T-helper 22 cell (primary cell): ENCODE measurements around the gene PNKD.
A peak's percentile ranks its signal among the peaks of the same experiment; 100 is the strongest.
"Not testable (repeated sequence)": the region's sequence is repeated elsewhere in the genome, so short reads cannot be mapped to it uniquely, and the experiment has no call there.

Experiments
- DNase-seq: peaks from one replicate; pipeline ENCODE4 v3.0.0-alpha.2; 2020; ENCODE audit warnings: low read depth

PNKD gene

DNA sequence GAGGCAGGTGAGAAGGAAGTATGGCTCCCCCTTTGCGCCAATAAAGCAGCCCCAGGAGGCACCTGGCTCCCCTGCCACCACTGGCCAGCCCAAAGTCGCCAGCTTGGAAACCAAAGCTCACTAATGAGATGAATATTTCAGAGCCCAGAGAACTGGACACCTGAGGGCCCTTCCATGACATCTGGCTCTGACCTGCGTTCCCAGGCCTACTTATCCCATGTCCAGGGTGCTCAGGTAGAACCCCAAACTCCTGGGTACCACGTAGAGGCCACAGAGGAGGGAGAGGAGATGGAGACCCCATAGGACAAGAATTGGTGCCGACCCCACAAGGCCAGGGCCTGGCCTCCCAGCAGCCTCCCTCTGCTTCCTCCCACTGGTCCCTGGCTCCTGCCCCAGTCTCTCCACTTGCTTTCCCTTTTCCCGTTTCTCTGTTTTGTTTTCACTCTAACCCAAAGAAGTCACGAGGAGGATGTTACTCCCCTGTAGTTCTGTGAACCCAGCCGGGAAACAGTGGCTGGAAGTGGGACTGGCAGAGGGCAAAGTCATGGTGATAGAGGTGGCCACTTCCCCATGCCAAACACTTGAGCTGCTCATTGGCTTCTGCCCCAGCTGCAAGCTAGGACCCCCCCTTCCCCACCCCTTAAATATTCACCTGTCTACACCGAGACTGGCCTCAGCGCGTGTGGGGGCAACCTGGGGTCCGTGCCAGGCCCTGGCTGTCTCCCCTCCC, 21.2 kb downstream of the PNKD start:
- DNase-seq = no peak

DNA sequence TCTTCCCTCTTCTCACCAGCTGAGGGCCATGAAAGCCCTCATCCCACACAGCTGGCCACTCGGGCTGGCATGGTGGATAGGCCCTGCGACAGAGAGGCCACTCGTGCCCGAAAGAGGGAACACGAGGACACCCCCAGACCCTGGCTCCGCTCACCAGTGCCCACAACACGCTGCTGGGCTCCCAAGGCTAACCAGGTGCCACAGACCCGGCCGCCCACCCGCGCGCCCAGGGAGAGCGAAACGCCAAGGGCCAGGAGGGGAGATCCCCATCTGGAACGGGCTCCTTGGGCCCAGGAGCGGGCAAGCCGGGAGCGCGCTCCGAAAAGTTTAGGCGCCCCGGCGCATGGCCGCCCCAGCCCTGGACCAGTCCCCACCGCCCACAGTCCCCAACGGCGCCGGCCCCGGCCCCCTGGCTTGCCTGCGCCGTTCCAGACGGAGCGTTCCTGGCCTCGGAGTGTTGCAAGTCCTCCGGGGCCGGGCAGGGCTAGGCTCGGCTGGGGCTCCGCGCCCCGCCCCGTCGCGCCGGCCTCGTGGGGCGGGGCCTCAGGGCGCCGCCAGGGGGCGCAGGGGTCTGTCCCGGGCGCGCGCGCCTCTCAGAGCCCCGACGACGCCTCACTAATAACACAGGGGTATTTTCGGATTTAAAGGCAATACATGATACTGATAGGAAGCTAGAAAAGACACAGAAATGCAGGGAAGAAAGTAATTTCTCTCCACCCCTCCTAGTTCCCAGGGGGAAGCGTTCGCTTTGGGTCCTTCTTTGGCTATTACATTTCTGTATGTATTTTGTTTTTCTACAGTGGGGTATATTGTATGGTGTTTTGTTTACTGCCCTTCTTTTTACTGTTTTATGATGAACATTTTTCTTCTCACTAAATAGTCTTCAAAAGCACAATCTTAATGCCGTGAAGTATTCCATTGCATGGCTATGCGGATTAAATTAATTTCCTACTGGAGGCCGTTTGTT, 22.0 kb downstream of the PNKD start, which contains the start of gene TMBIM1:
TSS of gene TMBIM1 (minus strand) at position 456 of the 967 bp plus-strand sequence. CDS start 10,362 bp downstream, outside the sequence.
- DNase-seq = peak; percentile 60

DNA sequence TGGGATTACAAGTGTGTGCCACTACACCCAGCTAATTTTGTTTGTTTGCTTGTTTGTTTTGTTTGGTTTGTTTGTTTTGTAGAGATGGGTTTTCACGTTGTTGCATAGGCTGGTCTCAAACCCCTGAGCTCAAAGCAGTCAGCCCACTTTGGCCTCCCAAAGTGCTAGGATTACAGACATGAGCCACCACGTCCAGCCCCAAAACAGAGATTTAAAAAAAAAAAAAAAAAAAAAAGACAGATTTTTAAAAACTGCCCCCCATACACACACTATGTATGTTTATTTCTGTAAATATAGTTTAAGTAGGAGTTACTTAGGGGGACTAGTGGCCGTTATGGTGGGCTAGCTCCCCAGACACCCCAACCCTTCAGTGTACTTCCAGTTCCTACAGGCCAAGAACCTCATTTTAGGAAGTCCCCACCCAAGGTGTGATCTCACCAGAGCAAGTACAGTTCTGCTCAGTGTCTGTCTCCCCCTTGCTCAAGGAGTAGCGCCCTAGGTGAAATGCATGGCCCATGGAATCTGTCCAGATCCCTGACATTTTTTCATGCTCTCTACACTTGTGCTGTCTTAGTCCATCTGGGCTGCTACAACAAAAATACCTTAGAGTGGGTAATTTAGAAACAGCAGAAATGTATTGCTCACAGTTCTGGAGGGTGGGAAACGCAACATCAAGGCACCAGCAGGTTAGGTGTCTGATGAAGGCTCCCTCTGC, 23.6 kb downstream of the PNKD start:
- DNase-seq = no peak

GRCh38 chr2:218294430-218295022, 24.2 kb downstream of the PNKD start:
- no peak for DNase-seq

GRCh38 chr2:218295029-218295428, 24.7 kb downstream of the PNKD start:
- no peak for DNase-seq

- no peak for DNase-seq
Measured at GRCh38 chr2:218296200-218296599, 25.9 kb downstream of the PNKD start.

- DNase-seq = no peak
Measured at GRCh38 chr2:218296847-218297246, 26.5 kb downstream of the PNKD start.

DNA sequence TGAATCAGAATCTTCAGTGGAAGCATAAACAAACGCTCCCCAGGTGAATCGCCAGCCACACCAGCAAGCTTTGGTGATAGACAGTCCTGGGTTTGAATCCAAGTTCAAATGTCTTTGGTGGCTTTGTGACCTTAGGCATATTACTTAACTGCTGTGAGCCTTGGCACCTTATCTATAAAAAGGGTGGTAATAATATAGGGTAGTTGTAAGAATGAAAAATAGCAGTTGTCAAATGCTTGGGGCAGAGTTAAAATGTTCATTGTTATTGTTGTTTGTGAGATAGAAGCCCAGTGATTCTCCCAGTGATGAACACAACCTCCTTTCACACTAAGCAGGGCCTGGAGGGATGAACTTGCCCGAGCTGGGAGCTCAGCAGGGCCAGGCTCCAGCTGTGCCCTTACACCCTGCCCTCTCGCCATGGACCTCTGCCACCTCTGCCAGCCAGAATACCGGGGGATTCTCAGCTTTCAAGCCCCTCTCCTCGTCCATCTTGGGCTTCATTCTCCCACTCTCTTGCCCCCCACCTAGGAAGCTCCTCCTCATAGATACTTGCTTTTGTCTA, 28.1 kb downstream of the PNKD start:
- no peak for DNase-seq

DNA sequence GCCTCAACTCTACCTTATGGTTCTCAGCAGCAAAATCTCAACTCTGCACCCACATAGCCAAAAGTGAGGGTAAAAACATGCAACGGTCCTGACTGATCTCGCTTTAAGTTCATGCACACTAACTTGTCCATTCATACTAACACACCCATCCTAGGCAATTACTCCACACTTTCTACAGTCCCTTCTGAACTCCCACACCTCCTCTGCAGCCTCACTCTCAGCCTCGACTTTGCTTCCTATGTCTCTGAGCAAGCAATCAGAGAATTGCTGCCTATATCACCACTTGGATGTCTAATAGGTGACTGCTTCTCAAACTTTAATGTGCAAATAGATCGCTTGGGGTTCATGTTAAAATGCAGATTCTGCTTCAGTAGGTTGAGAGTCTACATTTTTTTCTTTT, 29.8 kb downstream of the PNKD start:
- no peak for DNase-seq

DNA sequence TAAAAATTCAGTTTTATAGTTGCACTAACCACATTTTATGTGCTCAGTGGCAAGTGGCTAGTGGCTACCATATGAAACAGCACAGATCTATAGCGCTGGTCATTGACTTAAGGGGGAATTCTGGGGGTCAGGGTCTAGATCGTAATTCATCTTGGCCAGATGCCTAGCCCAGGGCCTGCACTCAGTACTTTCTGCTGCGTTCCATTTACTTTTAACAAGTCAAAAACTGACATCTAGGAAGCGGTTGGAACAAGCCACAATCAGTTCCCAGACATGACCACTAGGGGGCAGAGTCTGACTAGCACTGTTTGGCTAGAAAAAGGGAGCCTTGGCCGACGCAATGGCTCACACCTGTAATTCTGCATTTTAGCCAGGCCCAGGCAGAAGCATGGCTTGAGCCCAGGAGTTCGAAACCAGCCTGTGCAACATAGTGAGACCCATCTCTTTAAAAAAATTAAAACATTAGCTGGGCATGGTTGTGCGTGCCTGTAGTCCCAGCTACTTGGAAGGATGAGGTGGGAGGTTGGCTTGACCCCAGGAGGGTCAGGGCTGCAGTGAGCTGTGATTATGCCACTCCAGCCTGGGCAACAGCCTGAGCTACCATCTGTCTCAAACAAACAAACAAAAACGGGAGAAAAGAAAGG, 31.0 kb downstream of the PNKD start:
- DNase-seq = peak; percentile 63

DNA sequence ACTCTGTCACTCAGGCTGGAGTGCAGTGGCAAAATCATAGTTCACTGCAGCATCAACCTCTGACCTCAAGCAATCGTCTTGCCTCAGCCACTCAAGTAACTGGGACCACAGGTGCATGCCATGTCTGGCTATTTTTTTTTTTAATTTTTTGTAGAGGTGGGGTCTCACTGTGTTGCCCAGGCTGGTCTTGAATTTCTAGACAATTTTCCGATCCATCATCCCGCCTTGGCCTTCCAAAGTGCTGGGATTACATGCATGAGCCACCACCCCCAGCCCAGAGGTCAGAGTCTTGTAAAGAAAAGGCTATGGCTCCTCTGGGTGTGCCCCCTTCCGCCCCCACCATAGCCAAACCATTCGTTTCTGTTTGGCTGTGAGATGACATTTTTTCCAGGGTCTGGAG, 35.1 kb downstream of the PNKD start:
- DNase-seq = no peak

DNA sequence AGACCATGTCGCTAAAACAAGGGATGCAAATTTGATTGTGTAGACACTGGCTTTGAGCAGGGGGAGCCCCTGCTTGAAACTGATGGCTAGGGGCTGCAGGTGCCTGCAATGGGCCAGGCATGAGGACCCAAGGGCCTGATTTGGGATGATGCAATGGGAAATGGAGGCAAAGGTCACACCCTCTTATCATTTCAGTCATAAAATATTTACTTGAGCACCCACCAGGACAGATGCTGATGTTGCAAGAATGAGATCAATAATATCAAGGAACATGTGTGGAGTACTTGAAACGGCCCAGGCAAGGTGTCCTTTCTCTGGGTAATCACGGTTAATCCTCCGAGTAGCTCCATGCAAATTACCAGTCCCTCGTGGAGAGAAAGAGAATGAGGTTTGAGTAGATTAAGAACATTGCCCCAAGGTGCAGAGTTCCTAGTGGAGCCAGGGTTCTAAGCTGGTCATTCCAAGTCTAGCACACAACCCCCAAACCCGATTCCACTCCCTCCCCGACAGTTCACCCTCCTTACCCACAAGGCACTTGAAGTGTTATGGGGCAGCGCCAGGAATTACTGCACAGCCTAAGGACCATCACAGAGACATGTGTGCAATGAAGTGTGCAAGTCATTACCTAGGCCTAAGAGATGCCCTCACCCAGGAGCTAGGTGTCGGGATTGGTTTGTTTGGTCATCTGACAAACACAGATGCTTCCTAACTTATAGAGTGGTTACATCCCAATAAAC, 36.0 kb downstream of the PNKD start:
- DNase-seq = no peak

DNA sequence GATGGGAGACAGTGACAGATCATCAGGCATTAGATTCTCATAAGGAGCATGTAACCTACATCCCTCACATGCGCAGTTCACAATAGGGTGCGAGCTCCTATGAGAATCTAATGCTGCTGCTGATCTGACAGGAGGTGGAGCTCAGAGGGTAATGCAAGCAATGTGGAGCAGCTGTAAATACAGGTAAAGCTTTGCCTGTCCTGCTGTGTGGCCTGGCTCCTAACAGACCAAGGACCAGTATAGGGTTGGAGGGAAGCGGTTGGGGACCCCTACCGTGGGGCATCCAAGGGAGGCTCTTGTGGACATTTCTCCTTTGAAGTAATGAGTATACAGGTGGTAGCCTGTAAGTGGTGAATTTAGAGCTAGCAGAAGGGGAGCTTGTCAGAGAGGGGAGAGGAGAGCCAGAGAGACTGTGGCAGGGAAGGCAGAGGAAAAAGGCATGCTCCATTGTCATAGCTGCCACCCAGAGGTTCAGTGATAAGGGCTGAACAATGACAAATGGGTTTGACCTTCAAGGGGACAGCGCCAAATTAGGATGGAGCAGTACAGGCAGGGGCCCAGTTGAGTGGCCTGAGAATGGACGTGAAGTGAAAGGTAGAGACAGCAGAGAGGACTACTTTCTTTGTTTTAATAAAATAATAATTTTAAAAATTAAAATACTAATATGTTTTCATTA, 37.2 kb downstream of the PNKD start:
- DNase-seq = no peak

DNA sequence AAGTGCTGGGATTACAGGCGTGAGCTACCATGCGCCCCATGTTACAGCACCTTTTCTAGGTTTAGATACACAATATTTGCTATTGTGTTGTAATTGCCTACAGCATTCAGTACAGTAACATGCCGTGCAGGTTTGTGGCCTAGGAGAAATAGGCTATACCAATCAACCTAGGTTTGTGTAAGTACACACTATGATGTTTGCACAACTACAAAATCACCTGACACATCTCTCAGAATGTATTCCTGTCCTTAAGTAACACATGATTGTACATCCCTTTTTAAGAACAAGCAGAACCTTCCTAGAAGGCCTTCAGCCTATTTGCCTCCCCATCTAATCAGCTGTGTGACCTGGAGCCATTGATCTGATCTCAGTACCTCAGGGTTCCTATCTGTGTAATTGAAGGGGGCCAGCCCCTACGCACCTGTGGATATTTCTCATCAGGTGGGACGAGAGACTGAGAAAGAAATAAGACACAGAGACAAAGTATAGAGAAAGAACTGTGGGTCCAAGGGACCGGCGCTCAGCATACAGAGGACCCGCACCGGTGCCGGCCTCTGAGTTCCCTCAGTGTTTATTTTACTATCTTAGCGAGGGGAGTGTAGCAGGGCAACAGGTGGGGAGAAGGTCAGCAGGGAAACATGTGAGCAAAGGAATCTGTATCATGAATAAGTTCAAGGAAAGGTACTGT, 40.7 kb downstream of the PNKD start:
- DNase-seq = no peak

- DNase-seq = not testable (repeated sequence)
Measured at GRCh38 chr2:218311541-218312266, 41.4 kb downstream of the PNKD start.

- DNase-seq = no peak
Measured at GRCh38 chr2:218312267-218312756, 42.0 kb downstream of the PNKD start.

GRCh38 chr2:218313356-218313755, 43.0 kb downstream of the PNKD start:
- no peak for DNase-seq

- not testable (repeated sequence) for DNase-seq
Measured at GRCh38 chr2:218314764-218315163, 44.4 kb downstream of the PNKD start.
